KOPT-K1 (cell line): Measurements from ENCODE around the gene SLC26A1.

Experiments used
- H3K27ac ChIP-seq: fragments of 200-600 bp; sonication (generic); 2 replicates; pipeline ENCODE4 v1.5.1; 2016; ENCODE audit warnings: antibody characterized with exemption, mild to moderate bottlenecking, low read depth, low read length; ENCODE audit not compliant: poor library complexity, severe bottlenecking
- H3K36me3 ChIP-seq: fragments of 200-600 bp; sonication (generic); 2 replicates; pipeline ENCODE4 v1.5.1; 2017; ENCODE audit warnings: antibody characterized with exemption, mild to moderate bottlenecking, low read length, moderate library complexity; ENCODE audit not compliant: insufficient read depth
- H3K9me3 ChIP-seq: fragments of 200-600 bp; sonication (generic); 2 replicates; pipeline ENCODE4 v1.5.1; 2017; ENCODE audit warnings: antibody characterized with exemption, low read length, mild to moderate bottlenecking; ENCODE audit not compliant: insufficient read depth, poor library complexity, severe bottlenecking

SLC26A1 gene, protein sequence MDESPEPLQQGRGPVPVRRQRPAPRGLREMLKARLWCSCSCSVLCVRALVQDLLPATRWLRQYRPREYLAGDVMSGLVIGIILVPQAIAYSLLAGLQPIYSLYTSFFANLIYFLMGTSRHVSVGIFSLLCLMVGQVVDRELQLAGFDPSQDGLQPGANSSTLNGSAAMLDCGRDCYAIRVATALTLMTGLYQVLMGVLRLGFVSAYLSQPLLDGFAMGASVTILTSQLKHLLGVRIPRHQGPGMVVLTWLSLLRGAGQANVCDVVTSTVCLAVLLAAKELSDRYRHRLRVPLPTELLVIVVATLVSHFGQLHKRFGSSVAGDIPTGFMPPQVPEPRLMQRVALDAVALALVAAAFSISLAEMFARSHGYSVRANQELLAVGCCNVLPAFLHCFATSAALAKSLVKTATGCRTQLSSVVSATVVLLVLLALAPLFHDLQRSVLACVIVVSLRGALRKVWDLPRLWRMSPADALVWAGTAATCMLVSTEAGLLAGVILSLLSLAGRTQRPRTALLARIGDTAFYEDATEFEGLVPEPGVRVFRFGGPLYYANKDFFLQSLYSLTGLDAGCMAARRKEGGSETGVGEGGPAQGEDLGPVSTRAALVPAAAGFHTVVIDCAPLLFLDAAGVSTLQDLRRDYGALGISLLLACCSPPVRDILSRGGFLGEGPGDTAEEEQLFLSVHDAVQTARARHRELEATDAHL

DNA sequence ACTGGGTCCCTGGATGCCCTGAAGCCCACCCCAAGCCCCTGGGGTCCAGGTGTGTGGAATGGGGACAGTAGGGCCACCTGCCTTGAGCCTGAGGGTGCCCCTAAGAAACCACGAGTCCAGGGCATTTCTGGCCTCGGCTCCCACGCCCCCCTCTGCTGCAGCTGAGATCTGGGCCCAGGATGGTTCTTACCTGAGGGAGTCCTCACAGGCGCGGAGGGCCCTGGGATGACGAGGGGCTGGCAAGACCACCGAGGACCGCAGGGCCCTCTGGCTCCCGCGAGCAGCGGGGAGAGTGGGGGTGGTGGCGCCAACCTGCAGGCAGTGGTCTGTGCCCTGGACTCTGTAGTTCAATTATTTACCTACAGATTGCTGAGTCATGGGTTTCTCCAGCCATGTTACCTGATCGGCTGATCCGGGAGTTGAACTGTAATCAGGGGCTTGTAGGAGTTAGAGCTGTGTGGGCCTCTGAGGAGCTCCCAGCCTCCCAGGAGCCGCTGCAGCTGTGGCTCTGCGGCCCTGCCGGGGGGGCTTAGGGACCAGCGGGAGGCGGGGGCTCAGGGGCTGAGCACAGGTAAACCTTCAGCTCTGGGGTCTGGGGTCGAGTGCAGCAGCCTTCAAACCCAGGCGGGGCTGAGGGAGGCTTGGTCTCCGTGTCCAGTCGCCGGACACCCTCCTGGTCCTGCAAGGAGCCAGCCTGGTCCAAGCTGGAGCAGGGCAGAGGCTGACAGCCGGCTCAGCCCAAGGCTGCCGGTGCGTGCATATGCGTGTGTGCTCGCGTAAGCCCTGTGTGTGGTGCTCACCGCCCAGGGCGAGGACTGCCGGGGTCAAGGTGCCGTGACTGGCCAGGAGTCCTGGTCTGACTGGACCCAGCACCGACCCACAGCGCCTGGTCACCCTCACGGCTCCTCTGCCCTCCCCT, at the start of gene SLC26A1:
TSS of gene SLC26A1 (minus strand) at position 294 of the 919 bp plus-strand sequence. CDS start 1,701 bp downstream, outside the sequence.
- H3K9me3 ChIP-seq, result no peaks in the 10 kb centered on the region
- H3K36me3 ChIP-seq, result peaks cover 10% of the 10 kb centered on the region; the same call in 1 of the 2 replicates
- H3K27ac ChIP-seq, result no peak within 1 kb of the TSS

DNA sequence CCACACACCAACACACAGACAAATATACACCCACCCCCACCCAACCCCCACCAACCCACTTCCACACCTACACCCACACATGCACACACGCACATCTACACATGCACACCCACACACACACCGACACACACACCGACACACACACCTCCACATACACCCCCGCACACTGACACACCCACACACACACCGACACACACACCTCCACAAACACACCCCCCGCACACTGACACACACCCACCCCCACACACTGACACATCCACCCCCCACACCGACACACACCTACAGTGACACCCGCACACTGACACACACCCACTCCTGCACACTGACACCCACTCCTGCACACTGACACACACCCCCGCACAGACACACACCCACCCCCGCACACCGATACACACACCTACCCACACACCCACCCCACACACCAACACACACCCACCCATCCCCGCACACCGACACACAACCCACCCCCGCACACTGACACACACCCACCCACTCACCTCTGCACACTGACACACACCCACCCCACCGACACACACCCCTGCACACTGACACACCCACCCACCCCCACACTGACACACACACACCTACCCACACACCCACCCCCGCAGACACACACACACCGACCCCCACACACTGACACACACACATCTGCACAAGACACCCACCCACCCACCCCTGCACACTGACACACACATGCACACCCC, 49.3 kb upstream of the SLC26A1 start:
- no peaks in the 10 kb centered on the region for H3K36me3 ChIP-seq
- H3K27ac ChIP-seq, result no peak overlapping the region
- no peaks in the 10 kb centered on the region for H3K9me3 ChIP-seq

DNA sequence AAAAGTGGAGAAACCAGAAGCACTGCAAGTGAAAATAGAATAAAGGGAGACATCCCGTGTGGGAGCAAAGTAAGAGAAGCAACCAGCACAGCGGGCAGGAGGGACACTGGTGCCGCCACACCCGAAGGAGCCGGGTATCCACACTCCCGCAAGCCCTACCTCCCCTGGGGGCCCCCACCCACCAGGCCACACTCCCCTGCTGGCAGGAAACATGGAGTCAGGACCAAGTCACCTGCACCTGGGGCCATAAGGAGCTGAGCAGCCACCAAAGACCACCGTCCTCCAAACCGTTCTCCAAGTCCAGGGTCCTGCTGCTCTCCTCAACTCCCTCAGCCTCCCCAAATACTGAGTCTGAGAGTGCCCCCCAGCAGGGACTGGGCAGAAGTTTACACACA, 48.7 kb upstream of the SLC26A1 start:
- Histone ChIP-seq H3K27ac (no peak overlapping the region), H3K36me3 (no peaks in the 10 kb centered on the region), H3K9me3 (no peaks in the 10 kb centered on the region)

DNA sequence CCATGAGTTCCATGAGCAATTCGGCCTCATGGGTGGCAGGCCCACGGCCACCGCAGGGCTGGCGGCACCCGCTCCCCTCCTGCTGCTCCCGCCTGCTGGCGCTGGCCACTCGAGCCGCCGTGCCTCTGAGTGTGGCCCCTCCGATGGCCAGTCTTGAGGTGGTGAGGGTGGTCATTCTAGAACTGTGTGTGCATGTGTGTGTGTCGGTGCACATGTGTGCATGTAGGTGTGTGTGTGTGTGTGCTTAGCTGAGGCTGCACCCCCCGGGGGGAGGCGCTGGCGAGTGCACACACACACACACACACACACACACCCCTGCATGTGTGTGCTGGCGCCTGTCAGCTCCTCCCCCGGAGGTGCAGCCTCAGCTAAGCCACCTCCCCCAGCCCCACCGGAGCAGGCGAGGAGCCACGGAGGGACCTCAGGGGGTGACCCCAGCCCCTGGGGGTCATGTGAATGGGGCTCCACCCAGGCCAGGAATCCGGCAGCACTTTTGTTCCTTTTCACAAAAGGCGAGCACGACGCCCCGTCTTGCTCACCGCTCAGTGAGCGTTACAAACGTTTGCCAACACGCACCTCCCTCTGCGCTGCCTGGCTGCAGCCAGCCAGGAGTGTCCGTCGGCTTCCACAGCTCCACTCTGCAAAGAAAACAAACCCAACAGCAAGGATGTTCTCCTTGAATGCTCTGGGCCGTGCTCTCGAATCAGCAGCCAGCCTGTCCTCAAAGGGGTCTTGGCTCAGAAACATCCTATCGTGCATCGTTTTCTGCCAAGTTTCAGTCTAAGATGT, 48.1 kb upstream of the SLC26A1 start:
- Histone ChIP-seq H3K36me3 (no peaks in the 10 kb centered on the region), H3K9me3 (no peaks in the 10 kb centered on the region), H3K27ac (no peak overlapping the region)

DNA sequence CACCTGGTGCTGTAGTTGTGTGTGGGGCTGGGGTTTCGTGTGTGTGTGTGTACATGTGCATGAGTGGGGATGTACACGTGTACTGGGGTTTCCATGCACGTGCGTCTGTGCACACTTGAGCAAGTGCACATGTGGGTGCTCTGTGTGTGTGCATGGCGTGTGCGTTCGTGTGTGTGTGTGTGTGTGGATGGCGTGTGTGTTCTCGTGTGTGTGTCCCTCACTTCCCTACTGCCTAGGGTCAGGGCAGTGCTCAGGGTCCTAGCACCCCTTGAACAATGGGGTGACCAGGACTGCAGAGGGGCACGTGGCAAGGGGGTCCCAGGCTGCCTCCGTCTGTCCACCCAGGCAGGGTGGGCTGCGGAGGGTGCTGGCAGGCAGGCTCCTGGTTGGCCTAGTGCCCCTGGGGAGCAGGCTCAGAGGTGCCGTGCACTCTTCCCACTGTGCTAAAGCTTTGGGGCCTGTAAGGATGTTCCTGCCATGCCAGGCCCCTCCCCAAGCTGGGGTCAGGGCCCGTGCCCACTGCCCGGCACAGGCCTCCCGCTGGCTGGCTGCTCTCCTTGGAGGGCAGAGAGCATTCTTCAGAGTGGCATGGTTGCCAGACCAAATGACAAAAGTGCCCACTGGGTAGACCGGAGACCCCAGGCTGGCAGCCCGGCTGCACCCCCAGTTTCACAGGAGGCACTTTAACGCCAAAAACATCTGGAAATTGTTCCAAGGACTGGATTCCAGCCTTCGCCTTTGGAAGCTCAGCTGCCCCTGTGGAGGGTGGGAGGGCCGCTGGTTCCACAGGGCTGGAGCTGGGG, 47.3 kb upstream of the SLC26A1 start:
- no peak overlapping the region for H3K27ac ChIP-seq
- H3K9me3 ChIP-seq, result no peaks in the 10 kb centered on the region
- no peaks in the 10 kb centered on the region for H3K36me3 ChIP-seq

DNA sequence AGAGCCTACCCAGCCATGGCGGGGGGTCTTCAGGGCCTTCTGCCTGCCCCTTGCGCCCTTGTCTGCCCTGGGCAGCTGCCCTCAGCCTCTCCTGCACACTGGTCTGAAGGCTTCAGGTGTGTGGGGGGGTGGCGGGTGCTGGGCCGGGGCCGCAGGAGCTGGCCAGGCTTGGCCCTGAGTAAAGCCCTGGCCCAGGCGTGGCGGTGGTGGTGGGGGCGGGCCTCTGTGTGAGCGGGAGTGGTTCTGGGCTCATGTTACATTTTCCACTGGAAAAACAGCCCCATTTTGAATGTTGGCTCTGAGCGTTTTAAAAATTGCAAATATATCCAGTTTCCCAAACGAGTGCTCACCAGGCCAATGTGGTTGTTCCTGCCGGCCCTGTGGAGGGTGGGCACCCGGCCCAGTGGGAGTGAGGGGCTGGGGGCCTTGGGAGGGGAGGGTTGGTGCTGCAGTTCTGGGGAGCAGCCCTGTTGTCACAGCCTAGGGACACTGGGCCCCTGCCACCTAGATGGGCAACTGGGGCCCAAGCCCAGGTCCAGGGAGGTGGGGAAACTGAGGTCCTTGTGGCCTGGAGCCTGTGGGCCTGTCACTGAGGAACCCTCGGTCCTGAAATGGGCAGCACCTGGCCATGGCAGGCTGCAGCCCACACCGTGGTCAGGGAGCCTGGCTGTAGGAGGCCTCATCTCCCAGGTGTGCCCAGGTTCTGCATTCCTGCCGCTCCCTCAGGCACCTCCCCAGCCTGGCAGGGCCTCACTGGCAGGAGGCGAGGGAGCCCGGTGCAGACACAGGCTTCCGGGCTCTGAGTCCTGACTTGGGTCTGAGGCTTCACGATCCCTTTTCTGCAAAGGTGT, 46.5 kb upstream of the SLC26A1 start:
- no peak overlapping the region for H3K27ac ChIP-seq

DNA sequence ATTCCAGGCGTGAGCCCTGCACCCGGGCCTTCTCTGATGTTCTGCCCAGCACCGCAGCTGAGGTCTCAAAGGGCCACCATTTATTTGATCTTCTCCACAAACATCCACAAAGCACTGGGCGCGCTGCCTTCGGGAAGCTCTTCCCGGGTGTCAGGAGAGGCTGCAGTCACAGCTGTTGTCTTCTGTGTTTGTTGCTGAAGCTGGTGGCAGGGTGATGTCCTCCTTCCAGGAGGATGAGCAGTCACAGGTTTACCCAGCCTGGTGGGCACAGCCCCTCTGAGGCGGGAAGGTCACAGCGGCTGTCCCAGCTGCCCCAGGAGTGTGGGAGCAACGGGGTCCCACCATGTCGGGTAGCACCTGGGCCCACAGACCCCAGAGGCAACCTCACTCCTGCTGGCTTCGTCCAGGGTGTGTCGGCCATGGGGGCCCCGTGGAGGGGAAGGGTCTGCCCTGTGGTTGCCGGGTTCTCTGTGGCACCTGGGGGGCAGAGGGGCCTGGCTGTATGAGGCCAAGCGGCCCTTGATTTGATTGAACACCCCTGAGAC, 45.8 kb upstream of the SLC26A1 start:
- Histone ChIP-seq H3K27ac (no peak overlapping the region), H3K9me3 (no peaks in the 10 kb centered on the region), H3K36me3 (no peaks in the 10 kb centered on the region)

More for the DNA sequence above, 46.5 kb upstream of the SLC26A1 start:
- Histone ChIP-seq H3K36me3 (no peaks in the 10 kb centered on the region), H3K9me3 (no peaks in the 10 kb centered on the region)

DNA sequence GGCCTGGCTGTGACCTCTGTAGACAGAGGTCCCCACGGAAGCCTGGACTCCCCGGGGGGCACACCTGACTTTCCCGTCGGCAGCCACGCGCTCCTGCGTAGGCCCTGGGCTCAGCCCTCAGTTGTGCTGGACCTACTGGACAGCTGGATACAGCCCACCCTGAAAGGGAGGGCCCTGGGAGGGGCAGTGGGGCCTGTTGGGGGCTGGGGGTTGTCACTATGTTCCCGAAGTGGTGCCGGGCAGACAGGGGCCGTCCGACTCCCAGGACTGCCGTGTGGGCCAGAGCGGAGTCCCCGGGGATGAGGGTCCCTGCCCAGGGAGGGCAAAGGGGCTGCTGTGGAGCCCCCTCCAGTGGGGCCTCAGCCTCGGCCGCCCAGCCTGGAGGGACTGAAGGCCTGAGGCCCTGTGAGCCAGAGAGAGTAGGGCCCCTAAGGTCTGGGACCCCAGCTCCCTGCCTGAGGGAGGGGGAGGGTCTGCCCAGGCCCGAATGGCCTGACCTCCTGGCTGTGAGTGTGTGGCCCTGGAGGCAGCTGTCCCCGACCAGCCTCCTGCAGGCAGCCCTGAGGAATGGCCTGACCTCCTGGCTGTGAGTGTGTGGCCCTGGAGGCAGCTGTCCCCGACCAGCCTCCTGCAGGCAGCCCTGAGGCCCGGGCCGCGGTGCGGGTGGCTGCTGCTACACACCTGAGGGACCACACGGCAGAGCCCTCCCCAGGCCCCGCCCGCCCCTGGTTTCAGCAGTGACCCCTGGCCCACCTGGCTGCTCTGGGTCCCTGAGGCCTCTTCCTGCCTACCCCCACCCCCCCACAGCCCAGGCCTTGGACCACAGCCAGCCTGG, 44.0 kb upstream of the SLC26A1 start:
- no peak overlapping the region for H3K27ac ChIP-seq
- no peaks in the 10 kb centered on the region for H3K36me3 ChIP-seq
- no peaks in the 10 kb centered on the region for H3K9me3 ChIP-seq

DNA sequence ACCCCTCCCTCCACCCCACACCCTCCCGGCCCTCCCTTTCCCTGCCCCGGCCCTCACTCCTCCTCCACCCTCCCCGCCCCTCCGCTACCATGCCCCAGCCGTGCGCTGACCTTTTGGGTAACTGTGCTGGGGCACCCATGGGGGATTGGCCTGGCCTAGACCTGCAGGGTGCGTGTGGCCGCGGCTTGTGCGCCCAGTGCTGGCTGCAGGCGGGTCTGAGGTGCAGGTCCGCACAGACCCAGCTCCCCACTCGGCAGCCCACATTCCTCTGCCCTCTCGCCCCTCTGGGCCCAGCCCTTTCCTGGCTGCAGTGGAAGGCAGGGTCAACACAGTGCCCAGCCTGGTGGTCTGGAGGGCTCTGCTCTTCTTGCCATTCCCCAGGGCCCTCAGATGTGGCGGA, 42.9 kb upstream of the SLC26A1 start:
- H3K27ac ChIP-seq, result no peak overlapping the region
- H3K9me3 ChIP-seq, result no peaks in the 10 kb centered on the region
- no peaks in the 10 kb centered on the region for H3K36me3 ChIP-seq

DNA sequence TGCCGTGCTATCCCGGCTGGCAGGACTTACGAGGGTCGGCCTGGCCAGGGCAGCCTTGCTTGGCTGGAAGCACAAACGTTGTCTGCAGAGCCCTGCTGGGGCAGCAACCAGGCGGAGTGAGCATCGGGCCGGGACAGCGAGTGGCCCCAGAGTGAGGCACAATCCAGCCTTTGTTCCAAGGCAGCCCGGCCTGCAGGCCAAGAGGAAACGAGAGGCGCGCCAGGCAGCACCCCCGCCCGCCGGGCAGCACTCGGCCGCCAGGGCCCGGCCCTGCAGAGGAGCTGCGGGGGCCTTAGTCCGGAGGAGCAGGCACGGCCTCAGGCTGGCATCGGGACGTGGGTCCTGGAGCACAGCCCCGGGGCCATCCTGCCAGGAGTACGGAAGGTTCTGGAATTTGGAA, 42.3 kb upstream of the SLC26A1 start:
- no peak overlapping the region for H3K27ac ChIP-seq
- no peaks in the 10 kb centered on the region for H3K9me3 ChIP-seq
- no peaks in the 10 kb centered on the region for H3K36me3 ChIP-seq

DNA sequence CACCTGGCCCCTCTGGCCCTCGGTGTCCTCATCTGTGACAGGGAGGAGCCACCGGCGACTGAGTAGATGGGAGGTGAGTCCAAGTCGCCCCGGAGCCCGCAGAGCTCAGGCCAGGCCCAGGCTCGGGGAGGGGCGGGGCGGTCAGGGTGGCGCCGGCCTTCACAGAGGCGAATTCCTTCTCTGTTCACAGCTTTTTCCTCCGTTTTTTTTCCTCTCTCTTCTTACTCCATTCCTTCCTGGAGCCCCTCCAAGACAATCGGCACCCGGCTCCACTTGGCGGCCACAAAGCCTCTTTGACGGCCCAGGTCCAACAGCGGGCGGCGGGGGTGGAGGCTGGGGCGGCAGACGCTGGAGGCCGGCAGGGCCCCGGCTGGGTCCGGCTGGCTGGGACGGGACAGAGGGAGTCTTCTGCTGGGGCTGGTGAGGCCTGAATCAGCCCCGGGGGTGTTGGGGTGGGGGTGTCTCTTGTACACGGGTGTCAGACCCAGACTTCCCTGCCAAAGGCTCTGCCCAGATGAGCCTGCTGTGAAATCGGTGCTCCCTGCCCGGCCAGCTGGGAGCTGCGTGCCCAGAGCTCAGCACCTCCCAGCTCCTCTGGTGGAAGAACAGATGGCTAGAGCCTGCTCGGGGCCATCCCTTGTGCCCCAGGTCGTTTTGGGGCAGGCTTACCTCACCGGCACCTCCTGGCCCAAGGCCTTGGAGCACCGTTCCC, 40.8 kb upstream of the SLC26A1 start:
- H3K9me3 ChIP-seq, result no peaks in the 10 kb centered on the region
- H3K27ac ChIP-seq, result no peak overlapping the region
- no peaks in the 10 kb centered on the region for H3K36me3 ChIP-seq
